Measurements from ENCODE around the gene MAN1A2.

MAN1A2 gene

GRCh38 chr1:117359561-117360289 lies 7.5 kb upstream of the MAN1A2 start:
- DNase-seq (ENCODE audit: low read depth in 2 of 2), result no peak

- no peak for DNase-seq (ENCODE audit: low read depth in 2 of 2)
Measured at GRCh38 chr1:117362986-117363385, 4.3 kb upstream of the MAN1A2 start.

- no peak for DNase-seq (ENCODE audit: low read depth in 2 of 2)
Measured at GRCh38 chr1:117363571-117364048, 3.6 kb upstream of the MAN1A2 start.

- DNase-seq (ENCODE audit: low read depth in 2 of 2), result no peak
Measured at GRCh38 chr1:117364240-117364639, 3.0 kb upstream of the MAN1A2 start.

GRCh38 chr1:117365350-117366176 lies 1.7 kb upstream of the MAN1A2 start:
- no peak for DNase-seq (ENCODE audit: low read depth in 2 of 2)

- DNase-seq (ENCODE audit: low read depth in 2 of 2), result peak; percentile 64 to 72
Measured at GRCh38 chr1:117366177-117367045, 838 bp upstream of the MAN1A2 start.

- DNase-seq (ENCODE audit: low read depth in 2 of 2), result no peak
Measured at GRCh38 chr1:117368116-117369108, 1.2 kb downstream of the MAN1A2 start.

GRCh38 chr1:117370071-117370470 lies 2.8 kb downstream of the MAN1A2 start:
- no peak for DNase-seq (ENCODE audit: low read depth in 2 of 2)

GRCh38 chr1:117370509-117370908 lies 3.3 kb downstream of the MAN1A2 start:
- no peak for DNase-seq (ENCODE audit: low read depth in 2 of 2)

- DNase-seq (ENCODE audit: low read depth in 2 of 2), result no peak
Measured at GRCh38 chr1:117371441-117372151, 4.3 kb downstream of the MAN1A2 start.

- DNase-seq (ENCODE audit: low read depth in 2 of 2), result no peak
Measured at GRCh38 chr1:117372863-117373412, 5.7 kb downstream of the MAN1A2 start.

- DNase-seq (ENCODE audit: low read depth in 2 of 2), result no peak
Measured at GRCh38 chr1:117373932-117374331, 6.7 kb downstream of the MAN1A2 start.

- no peak for DNase-seq (ENCODE audit: low read depth in 2 of 2)
Measured at GRCh38 chr1:117375327-117375726, 8.1 kb downstream of the MAN1A2 start.

- DNase-seq (ENCODE audit: low read depth in 2 of 2), result no peak
Measured at GRCh38 chr1:117387060-117387633, 19.9 kb downstream of the MAN1A2 start.

- DNase-seq (ENCODE audit: low read depth in 2 of 2), result no peak
Measured at GRCh38 chr1:117388328-117388727, 21.1 kb downstream of the MAN1A2 start.

- DNase-seq (ENCODE audit: low read depth in 2 of 2), result no peak
Measured at GRCh38 chr1:117389284-117389683, 22.0 kb downstream of the MAN1A2 start.

- DNase-seq (ENCODE audit: low read depth in 2 of 2), result no peak
Measured at GRCh38 chr1:117389779-117390178, 22.5 kb downstream of the MAN1A2 start.

GRCh38 chr1:117392771-117393170 lies 25.5 kb downstream of the MAN1A2 start:
- DNase-seq (ENCODE audit: low read depth in 2 of 2), result no peak

GRCh38 chr1:117396074-117396473 lies 28.8 kb downstream of the MAN1A2 start:
- no peak for DNase-seq (ENCODE audit: low read depth in 2 of 2)

Measured in activated CD4-positive, alpha-beta T cell treated with anti-CD3 and anti-CD28 coated beads for 24 hours (primary cell).